ENCODE results near the gene HES2.
"Not testable (repeated sequence)": the region's sequence is repeated elsewhere in the genome, so short reads cannot be mapped to it uniquely, and the experiment has no call there.

HES2 gene

DNA sequence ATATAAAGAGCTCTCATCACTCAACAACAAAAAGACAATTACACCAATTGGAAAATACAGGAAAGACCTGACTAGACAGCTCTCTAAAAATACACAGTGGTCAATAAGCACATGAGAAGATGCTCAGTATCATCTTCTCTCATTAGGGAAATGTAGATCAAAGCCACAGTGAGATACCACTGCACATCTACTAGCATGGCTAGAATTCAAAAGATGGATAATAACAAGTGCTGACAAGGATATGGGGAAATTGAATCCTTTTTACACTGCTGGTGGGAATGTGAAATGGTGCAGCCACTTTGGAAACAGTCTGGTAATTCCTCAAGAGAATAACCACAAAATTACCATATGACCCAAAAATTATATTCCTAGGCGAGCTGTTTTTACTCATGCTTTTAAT lies 35.6 kb downstream of the HES2 start:
- DNase-seq, result no peak

DNA sequence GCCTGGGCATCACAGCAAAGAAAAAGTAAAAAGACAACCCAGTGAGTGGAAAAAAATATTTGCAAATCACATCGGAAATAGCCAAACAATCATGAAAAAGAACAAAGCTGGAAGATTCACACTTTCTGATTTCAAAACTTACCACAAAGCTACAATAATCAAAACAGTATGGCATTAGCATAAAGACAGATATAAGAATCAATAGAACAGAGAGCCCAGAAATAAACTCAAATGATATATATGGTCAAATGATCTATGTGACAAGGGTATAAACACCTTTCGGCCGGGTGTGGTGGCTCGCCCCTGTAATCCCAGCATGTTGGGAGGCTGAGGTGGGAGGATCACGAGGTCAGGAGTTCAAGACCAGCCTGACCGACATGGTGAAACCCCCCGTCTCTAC lies 39.7 kb downstream of the HES2 start:
- no peak for DNase-seq

DNA sequence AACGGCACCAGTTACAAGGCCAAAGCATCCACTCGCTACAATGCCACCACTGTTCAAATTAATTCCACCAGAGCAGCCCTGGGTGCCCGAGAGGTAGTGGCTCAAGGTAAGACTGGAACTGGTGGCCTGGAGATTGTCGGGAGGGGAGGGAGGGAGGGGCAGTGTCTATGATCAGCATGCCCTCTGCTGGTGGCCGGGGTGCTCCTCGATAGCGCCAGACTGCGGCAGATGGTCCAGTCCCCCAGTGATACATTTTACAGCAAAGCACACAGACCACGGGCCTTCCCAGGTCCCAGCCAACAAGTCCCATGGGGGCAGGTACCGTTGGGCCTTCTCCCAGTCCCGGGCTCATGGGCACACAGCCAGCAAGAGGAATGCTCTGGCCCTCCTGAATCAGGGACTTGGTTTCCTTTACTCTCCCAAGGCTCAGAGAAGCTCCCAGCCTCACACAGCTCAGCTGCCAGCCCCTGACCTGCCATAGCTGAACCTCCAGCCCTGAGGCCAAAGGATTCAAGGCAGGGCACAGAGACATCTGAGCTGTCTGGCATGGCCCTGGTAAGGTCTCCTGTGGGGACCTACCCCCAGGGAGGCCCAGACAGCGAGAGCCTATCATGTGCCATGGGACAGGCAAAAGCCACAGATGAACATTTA lies 41.5 kb downstream of the HES2 start:
- no peak for DNase-seq

DNA sequence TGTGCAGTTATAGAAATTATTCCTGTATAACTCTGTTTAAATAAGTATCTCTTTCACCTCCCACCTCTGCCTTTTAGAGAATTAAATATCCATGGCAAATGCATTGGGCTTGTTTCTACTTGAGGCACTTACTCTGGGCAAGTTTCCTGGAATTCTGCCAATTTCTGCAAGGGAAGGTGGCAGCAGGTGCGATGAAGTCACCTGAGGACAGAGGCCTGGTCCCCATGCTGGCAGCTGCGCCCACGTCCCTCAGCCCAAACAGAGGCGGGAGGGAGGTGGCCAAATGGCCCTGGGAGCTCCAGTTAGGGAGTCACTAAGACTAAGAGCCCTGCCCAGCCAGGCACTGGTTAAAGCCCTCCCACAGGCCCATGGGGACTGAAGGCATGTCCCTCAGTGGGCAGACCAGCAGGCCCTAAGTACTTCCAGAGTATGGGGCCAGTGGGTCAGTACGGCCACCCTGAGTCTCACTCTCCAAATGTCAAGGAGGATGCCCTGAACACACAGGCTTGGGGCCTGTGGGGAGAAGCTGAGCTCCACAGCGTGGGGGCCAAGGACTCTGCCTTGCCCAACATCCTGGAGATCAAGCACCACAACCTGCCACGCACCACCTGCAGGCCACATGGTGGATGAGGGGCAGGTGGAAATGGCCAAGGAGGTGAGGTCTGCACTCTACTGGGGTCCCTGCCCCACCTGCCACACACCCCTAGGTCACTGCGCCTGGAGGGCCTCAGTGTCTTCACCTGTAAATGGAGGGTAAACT lies 45.6 kb downstream of the HES2 start:
- DNase-seq, result no peak

DNA sequence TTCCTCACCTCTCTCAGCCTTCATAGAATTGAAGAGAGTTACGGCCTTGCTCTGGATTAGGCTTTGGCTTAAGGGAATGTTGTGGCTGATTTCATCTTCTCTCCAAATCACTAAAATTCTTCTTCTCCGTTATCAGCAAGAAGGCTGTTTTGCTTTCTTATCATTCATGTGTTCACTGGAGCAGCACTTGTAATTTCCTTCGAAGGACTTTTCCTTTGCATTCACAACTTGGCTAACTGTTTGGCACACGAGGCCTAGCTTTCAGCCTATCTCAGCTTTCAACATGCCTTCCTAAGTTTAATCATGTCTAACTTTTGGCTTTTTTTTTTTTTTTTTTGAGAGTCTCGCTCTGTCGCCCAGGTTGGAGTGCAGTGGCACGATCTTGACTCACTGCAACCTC lies 47.5 kb downstream of the HES2 start:
- DNase-seq, result not testable (repeated sequence)

DNA sequence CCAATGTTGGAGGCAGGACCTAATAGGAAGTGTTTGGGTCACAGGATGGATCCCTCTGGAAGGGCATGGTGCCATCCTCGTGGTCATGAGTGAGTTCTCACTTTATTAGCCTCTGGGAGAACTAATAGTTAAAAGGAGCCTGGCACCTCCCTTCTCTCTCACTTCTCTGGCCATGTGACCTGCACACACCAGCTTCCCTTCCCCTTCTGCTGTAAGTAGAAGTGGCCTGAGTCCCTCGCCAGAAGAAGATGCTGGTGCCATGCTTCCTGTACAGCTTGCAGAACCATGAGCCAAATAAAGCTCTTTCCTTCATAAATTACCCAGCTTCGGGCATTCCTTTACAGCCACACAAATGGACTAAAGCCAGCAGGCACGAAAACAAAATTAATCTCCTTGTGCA lies 49.7 kb downstream of the HES2 start:
- no peak for DNase-seq

DNA sequence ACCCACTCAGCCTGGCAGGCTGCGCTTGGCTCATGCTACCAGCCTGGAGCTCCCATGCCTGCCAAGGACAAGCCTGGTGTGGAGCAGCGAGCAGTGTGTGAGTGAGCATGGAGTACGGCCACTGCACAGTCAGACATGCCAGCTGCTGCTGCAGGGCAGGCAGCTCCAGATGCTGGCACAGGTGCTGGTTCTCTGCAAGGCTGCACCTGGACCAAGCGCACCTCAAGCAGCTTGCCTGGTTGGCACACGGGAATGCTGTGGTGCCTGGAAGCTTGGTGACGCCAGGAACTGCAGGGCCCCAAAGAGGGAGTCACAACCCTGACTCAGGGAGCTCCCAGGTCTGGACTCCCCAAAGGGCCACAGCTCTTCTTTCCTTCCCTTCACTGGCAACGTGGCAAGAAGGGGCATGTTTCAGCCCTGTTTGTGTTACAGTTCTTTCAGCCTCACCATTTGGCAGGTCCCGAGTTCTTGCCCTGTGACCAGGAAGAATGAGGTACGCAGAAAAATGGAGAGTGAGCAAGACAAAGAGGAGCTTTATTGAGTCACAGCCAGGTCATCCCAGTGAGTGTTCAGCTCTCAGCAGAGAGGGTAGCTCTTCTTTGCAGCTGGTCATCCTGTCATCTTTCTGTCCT lies 52.2 kb downstream of the HES2 start:
- no peak for DNase-seq

DNA sequence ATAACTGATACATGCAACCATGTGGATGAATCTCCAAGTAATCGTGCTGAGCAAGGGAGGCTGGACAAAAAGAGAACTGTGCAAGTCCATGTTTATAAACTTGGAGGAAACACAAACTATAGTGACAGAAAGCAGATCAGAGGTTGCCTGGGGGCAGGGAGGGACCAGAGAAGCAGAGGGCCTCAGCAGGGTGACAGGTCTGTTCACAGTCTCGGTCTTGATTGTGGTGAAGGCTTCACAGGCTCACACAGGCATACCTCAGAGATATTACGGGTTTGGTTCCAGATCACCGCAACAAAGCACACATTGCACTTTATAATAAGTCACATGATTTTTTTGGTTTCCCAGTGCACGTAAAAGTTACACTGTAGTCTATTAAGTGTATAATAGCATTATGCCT lies 54.7 kb downstream of the HES2 start:
- DNase-seq, result peak; percentile 43

DNA sequence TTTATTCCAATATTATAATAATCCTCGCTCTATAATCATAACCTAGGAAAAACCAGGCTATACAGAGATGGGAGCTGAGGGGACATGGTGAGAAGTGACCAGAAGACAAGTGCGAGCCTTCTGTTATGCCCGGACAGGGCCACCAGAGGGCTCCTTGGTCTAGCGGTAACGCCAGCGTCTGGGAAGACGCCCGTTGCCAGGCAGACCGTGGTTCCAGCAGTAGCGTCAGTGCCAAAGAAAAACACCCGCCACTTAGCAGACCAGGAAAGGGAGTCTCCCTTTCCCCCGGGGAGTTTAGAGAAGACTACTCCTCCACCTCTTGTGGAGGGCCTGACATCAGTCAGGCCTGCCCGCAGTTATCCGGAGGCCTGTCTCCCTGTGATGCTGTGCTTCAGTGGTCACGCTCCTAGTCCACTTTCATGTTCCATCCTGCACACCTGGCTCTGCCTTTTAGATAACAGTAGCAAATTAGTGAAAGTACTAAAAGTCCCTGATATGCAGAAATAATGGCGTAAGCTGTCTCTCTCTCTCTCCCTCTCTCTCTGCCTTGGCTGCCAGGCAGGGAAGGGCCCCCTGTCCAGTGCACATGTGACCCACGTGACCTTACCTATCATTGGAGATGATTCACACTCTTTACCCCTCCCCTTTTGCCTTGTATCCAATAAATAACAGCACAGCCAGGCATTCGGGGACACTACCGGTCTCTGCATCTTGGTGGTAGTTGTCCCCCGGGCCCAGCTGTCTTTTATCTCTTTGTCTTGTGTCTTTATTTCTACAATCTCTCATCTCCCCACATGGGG lies 56.4 kb downstream of the HES2 start:
- DNase-seq, result peak; percentile 19
